SK-N-SH treated with all-trans-retinoic acid at 6 μM for 48 hours (cell line): ENCODE results near the gene STAB2.

Experiments
- ATAC-seq: fragments of 200-7000 bp; cut with Tn5 transposase; 3 replicates; pipeline ENCODE4 v1.9.1; 2020; ENCODE audit warnings: mild to moderate bottlenecking, moderate library complexity
- ARNTL ChIP-seq: fragments of 450-650 bp; formaldehyde crosslinking; IDR thresholded peaks from 2 replicates; pipeline ENCODE4 v1.5.0; 2020; ENCODE audit warnings: low read depth, mild to moderate bottlenecking, moderate library complexity, borderline replicate concordance
- BACH2 ChIP-seq: fragments of 250-450 bp; sonication (Bioruptor Pico); IDR thresholded peaks from 2 replicates; pipeline ENCODE4 v1.9.0; 2021; ENCODE audit warnings: mild to moderate bottlenecking, borderline replicate concordance
- CSDC2 ChIP-seq: fragments of 250-450 bp; sonication (Bioruptor Pico); IDR thresholded peaks from 2 replicates; pipeline ENCODE4 v1.5.0; 2020; ENCODE audit warnings: mild to moderate bottlenecking, moderate library complexity
- ESRRG ChIP-seq: fragments of 250-450 bp; sonication (Bioruptor Pico); IDR thresholded peaks from 2 replicates; pipeline ENCODE4 v1.6.1; 2021; ENCODE audit warnings: mild to moderate bottlenecking
- GLIS3 ChIP-seq: fragments of 250-450 bp; sonication (Bioruptor Pico); IDR thresholded peaks from 2 replicates; pipeline ENCODE4 v1.5.0; 2020; ENCODE audit warnings: mild to moderate bottlenecking, moderate library complexity
- ISL1 ChIP-seq: fragments of 250-450 bp; sonication (Bioruptor Pico); IDR thresholded peaks from 2 replicates; pipeline ENCODE4 v2.1.2; 2022; ENCODE audit warnings: mild to moderate bottlenecking, moderate library complexity
- OSR1 ChIP-seq: fragments of 250-450 bp; sonication (Bioruptor Pico); IDR thresholded peaks from 2 replicates; pipeline ENCODE4 v1.8.0; 2022; ENCODE audit warnings: moderate library complexity, mild to moderate bottlenecking, inconsistent platforms
- PATZ1 ChIP-seq: fragments of 250-450 bp; sonication (Bioruptor Pico); IDR thresholded peaks from 2 replicates; pipeline ENCODE4 v1.8.0; 2020; ENCODE audit warnings: mild to moderate bottlenecking, moderate library complexity, borderline replicate concordance
- POU6F1 ChIP-seq: fragments of 250-450 bp; sonication (Bioruptor Pico); IDR thresholded peaks from 2 replicates; pipeline ENCODE4 v1.8.0; 2021; ENCODE audit warnings: low read depth, mild to moderate bottlenecking, moderate library complexity, borderline replicate concordance
- PPARA ChIP-seq: fragments of 250-450 bp; sonication (Bioruptor Pico); IDR thresholded peaks from 2 replicates; pipeline ENCODE4 v1.5.0; 2020; ENCODE audit warnings: mild to moderate bottlenecking, borderline replicate concordance
- RARB ChIP-seq: fragments of 250-450 bp; sonication (Bioruptor Pico); IDR thresholded peaks from 2 replicates; pipeline ENCODE4 v1.8.0; 2021; ENCODE audit warnings: mild to moderate bottlenecking, moderate library complexity
- SNAI2 ChIP-seq: fragments of 250-450 bp; sonication (Bioruptor Pico); IDR thresholded peaks from 2 replicates; pipeline ENCODE4 v1.5.0; 2020; ENCODE audit warnings: mild to moderate bottlenecking, moderate library complexity
- TCF4 ChIP-seq: fragments of 250-450 bp; sonication (Bioruptor Pico); IDR thresholded peaks from 2 replicates; pipeline ENCODE4 v1.8.0; 2021; ENCODE audit warnings: mild to moderate bottlenecking, moderate library complexity, borderline replicate concordance
- TOX ChIP-seq: fragments of 250-450 bp; sonication (Bioruptor Pico); IDR thresholded peaks from 2 replicates; pipeline ENCODE4 v1.8.0; 2021; ENCODE audit warnings: mild to moderate bottlenecking, moderate library complexity, borderline replicate concordance
- ZC3H10 ChIP-seq: fragments of 250-450 bp; sonication (Bioruptor Pico); IDR thresholded peaks from 2 replicates; pipeline ENCODE4 v1.5.1; 2021; ENCODE audit warnings: mild to moderate bottlenecking, moderate library complexity
- ZFP3 ChIP-seq: fragments of 250-450 bp; sonication (Bioruptor Pico); IDR thresholded peaks from 2 replicates; pipeline ENCODE4 v1.5.0; 2020; ENCODE audit warnings: mild to moderate bottlenecking, moderate library complexity
- ZFP30 ChIP-seq: fragments of 450-650 bp; formaldehyde crosslinking; IDR thresholded peaks from 2 replicates; pipeline ENCODE4 v1.5.0; 2022; ENCODE audit warnings: mild to moderate bottlenecking, moderate library complexity
- ZNF565 ChIP-seq: fragments of 450-650 bp; formaldehyde crosslinking; conservative IDR thresholded peaks from 2 replicates; pipeline ENCODE4 v1.5.0; 2020; ENCODE audit warnings: low read depth, mild to moderate bottlenecking, moderate library complexity
- ZNF70 ChIP-seq: fragments of 450-650 bp; formaldehyde crosslinking; IDR thresholded peaks from 2 replicates; pipeline ENCODE4 v1.5.0; 2020; ENCODE audit warnings: mild to moderate bottlenecking, moderate library complexity
- ZNF8 ChIP-seq: fragments of 450-650 bp; formaldehyde crosslinking; IDR thresholded peaks from 2 replicates; pipeline ENCODE4 v1.5.0; 2020; ENCODE audit warnings: mild to moderate bottlenecking, moderate library complexity
- TF ChIP-seq, protein P1 (sequence below): fragments of 250-450 bp; sonication (Bioruptor Pico); IDR thresholded peaks from 2 replicates; pipeline ENCODE4 v1.5.1; 2021; ENCODE audit warnings: mild to moderate bottlenecking, moderate library complexity
- TF ChIP-seq, protein P2 (sequence below): fragments of 250-450 bp; sonication (Bioruptor Pico); IDR thresholded peaks from 2 replicates; pipeline ENCODE4 v1.5.0; 2020; ENCODE audit warnings: mild to moderate bottlenecking, moderate library complexity

STAB2 gene

GRCh38 chr12:103654816-103655215, 67.7 kb downstream of the STAB2 start:
- TF ChIP-seq POU6F1 (CRISPR knock-in tag) (no peak), TCF4 (no peak), ARNTL (CRISPR knock-in tag) (no peak), GLIS3 (CRISPR knock-in tag) (no peak), RARB (CRISPR knock-in tag) (no peak), ZNF70 (no peak), ESRRG (CRISPR knock-in tag) (no peak), PPARA (CRISPR knock-in tag) (no peak), ISL1 (no peak), OSR1 (CRISPR knock-in tag) (no peak)
- TF ChIP-seq, protein P1, sequence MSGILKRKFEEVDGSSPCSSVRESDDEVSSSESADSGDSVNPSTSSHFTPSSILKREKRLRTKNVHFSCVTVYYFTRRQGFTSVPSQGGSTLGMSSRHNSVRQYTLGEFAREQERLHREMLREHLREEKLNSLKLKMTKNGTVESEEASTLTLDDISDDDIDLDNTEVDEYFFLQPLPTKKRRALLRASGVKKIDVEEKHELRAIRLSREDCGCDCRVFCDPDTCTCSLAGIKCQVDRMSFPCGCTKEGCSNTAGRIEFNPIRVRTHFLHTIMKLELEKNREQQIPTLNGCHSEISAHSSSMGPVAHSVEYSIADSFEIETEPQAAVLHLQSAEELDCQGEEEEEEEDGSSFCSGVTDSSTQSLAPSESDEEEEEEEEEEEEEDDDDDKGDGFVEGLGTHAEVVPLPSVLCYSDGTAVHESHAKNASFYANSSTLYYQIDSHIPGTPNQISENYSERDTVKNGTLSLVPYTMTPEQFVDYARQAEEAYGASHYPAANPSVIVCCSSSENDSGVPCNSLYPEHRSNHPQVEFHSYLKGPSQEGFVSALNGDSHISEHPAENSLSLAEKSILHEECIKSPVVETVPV, result no peak
- no peak for ATAC-seq

DNA sequence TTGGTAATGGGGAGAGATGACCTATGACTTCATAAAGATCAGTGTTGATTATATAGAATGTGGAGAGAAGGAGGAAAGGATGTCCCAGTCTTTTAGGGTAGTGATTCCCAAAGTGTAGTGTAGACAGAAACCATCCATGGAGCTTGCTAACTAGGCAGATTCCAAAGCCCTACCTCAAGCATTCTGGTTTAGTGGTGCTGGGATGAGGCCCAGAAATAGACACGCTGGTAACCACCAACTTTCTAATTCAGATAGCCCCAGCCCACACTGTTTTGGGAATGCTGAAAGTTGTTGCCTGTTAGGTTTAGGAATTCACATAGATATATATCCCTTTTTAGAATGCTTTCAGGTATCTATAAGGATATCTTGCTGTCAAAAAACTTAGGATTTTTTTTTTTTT, 69.2 kb downstream of the STAB2 start:
- TF ChIP-seq, protein P1, result no peak
- TF ChIP-seq ZC3H10 (CRISPR knock-in tag) (no peak), BACH2 (CRISPR knock-in tag) (no peak), ZFP30 (CRISPR knock-in tag) (no peak), OSR1 (CRISPR knock-in tag) (no peak), ISL1 (no peak), TOX (CRISPR knock-in tag) (no peak), PATZ1 (no peak), ESRRG (CRISPR knock-in tag) (no peak), TCF4 (no peak), GLIS3 (CRISPR knock-in tag) (no peak), RARB (CRISPR knock-in tag) (no peak), ZNF565 (no peak), PPARA (CRISPR knock-in tag) (no peak), POU6F1 (CRISPR knock-in tag) (no peak), ZNF8 (CRISPR knock-in tag) (no peak), ZFP3 (no peak)
- TF ChIP-seq, protein P2, sequence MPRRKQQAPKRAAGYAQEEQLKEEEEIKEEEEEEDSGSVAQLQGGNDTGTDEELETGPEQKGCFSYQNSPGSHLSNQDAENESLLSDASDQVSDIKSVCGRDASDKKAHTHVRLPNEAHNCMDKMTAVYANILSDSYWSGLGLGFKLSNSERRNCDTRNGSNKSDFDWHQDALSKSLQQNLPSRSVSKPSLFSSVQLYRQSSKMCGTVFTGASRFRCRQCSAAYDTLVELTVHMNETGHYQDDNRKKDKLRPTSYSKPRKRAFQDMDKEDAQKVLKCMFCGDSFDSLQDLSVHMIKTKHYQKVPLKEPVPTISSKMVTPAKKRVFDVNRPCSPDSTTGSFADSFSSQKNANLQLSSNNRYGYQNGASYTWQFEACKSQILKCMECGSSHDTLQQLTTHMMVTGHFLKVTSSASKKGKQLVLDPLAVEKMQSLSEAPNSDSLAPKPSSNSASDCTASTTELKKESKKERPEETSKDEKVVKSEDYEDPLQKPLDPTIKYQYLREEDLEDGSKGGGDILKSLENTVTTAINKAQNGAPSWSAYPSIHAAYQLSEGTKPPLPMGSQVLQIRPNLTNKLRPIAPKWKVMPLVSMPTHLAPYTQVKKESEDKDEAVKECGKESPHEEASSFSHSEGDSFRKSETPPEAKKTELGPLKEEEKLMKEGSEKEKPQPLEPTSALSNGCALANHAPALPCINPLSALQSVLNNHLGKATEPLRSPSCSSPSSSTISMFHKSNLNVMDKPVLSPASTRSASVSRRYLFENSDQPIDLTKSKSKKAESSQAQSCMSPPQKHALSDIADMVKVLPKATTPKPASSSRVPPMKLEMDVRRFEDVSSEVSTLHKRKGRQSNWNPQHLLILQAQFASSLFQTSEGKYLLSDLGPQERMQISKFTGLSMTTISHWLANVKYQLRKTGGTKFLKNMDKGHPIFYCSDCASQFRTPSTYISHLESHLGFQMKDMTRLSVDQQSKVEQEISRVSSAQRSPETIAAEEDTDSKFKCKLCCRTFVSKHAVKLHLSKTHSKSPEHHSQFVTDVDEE (CRISPR knock-in tag), result no peak
- ATAC-seq, result no peak

DNA sequence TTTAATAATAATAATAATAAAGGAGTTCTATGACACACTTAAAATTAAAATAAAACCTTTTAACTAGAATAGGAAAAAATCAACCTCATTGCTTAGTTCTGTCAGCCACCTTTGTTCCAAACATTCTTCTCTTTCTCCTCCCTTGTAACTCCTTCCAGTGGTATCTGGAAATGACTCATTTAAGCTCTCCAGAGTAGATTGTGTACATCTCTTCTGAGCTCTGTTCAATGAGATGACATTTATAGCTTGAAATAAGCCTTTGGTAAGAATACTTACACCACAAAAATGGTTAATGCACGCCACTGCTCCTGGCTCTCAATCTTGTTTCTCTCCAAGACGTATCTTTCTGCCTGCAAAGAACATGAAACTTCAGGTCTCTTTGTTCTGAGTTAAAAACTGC, 70.3 kb downstream of the STAB2 start:
- ATAC-seq, result no peak
- no peak for TF ChIP-seq ZFP3
- TF ChIP-seq CSDC2 (CRISPR knock-in tag), result no peak
- TF ChIP-seq TCF4, result no peak
- TF ChIP-seq, protein P2 (CRISPR knock-in tag), result no peak
- no peak for TF ChIP-seq ZNF565
- TF ChIP-seq POU6F1 (CRISPR knock-in tag), result no peak
- TF ChIP-seq ISL1, result no peak
- TF ChIP-seq TOX (CRISPR knock-in tag), result no peak
- TF ChIP-seq ZNF70, result no peak
- no peak for TF ChIP-seq ARNTL (CRISPR knock-in tag)
- TF ChIP-seq GLIS3 (CRISPR knock-in tag), result no peak
- TF ChIP-seq SNAI2 (CRISPR knock-in tag), result no peak
